GM23338 (cell line): ENCODE results near the gene AOC2. TPM values are rescaled to one million over a fixed set of nuclear protein-coding genes. Genes with fewer than 3 reads are reported as not detected.
"Not testable (repeated sequence)": the region's sequence is repeated elsewhere in the genome, so short reads cannot be mapped to it uniquely, and the experiment has no call there.

ENCODE experiments used
- ATAC-seq: fragments of 200-7000 bp; cut with Tn5 transposase; 3 replicates; pipeline ENCODE4 v1.9.1; 2020
- DNase-seq: peaks from one replicate; pipeline ENCODE4 v3.0.0-alpha.2; 2015; ENCODE audit warnings: low spot score
- H2AFZ ChIP-seq: fragments of 200-600 bp; sonication (generic); 2 replicates; pipeline ENCODE4 v1.8.0; 2016; ENCODE audit warnings: antibody characterized with exemption, mild to moderate bottlenecking, moderate library complexity
- H3F3A ChIP-seq: fragments of 200-600 bp; sonication (generic); replicated peaks from 2 replicates; pipeline ENCODE4 v1.8.0; 2017; ENCODE audit warnings: antibody characterized with exemption, mixed run types, low read depth
- H3K27ac ChIP-seq: fragments of 200-600 bp; sonication (generic); 2 replicates; pipeline ENCODE4 v1.6.1; 2016; ENCODE audit warnings: low read depth
- H3K27me3 ChIP-seq: fragments of 200-600 bp; sonication (generic); 2 replicates; pipeline ENCODE4 v1.8.0; 2016; ENCODE audit warnings: mild to moderate bottlenecking, mixed run types, moderate library complexity; ENCODE audit not compliant: insufficient read depth
- H3K36me3 ChIP-seq: fragments of 200-600 bp; sonication (generic); 2 replicates; pipeline ENCODE4 v1.8.0; 2016; ENCODE audit warnings: mild to moderate bottlenecking; ENCODE audit not compliant: insufficient read depth
- H3K4me1 ChIP-seq: fragments of 200-600 bp; sonication (generic); 2 replicates; pipeline ENCODE4 v1.8.0; 2016; ENCODE audit warnings: mild to moderate bottlenecking, moderate library complexity; ENCODE audit not compliant: insufficient read depth
- H3K4me2 ChIP-seq: fragments of 200-600 bp; sonication (generic); 2 replicates; pipeline ENCODE4 v1.7.1; 2017; ENCODE audit warnings: mixed run types
- H3K4me3 ChIP-seq: fragments of 200-600 bp; sonication (generic); 2 replicates; pipeline ENCODE4 v1.6.1; 2016; ENCODE audit warnings: mixed run types
- H3K79me2 ChIP-seq: fragments of 200-600 bp; sonication (generic); replicated peaks from 2 replicates; pipeline ENCODE4 v1.8.0; 2017; ENCODE audit warnings: mild to moderate bottlenecking; ENCODE audit not compliant: insufficient read depth
- H3K9me2 ChIP-seq: fragments of 200-600 bp; sonication (generic); 2 replicates; pipeline ENCODE4 v1.8.0; 2017; ENCODE audit not compliant: insufficient read depth
- H4K20me1 ChIP-seq: fragments of 200-600 bp; sonication (generic); replicated peaks from 2 replicates; pipeline ENCODE4 v1.8.0; 2017; ENCODE audit warnings: mild to moderate bottlenecking; ENCODE audit not compliant: insufficient read depth
- H3K27ac Mint-ChIP-seq: 2 replicates; pipeline ENCODE4 v1.8.0; 2020; ENCODE audit warnings: inconsistent platforms, mild to moderate bottlenecking, moderate library complexity, mixed read lengths
- H3K27me3 Mint-ChIP-seq: 3 replicates; pipeline ENCODE4 v1.8.0; 2022; ENCODE audit warnings: low read depth, mild to moderate bottlenecking, moderate library complexity, mixed read lengths, inconsistent platforms; ENCODE audit not compliant: insufficient read depth, poor library complexity
- H3K36me3 Mint-ChIP-seq: 3 replicates; pipeline ENCODE4 v1.8.0; 2021; ENCODE audit warnings: low read depth, mild to moderate bottlenecking, inconsistent platforms, moderate library complexity, mixed read lengths
- H3K4me1 Mint-ChIP-seq: 3 replicates; pipeline ENCODE4 v1.8.0; 2020; ENCODE audit warnings: mild to moderate bottlenecking, inconsistent platforms, mixed read lengths
- H3K4me3 Mint-ChIP-seq: 3 replicates; pipeline ENCODE4 v1.8.0; 2021; ENCODE audit warnings: moderate library complexity, mild to moderate bottlenecking, inconsistent platforms, mixed read lengths
- H3K9me3 Mint-ChIP-seq: 3 replicates; pipeline ENCODE4 v1.8.0; 2020; ENCODE audit warnings: moderate library complexity, mild to moderate bottlenecking, inconsistent platforms, mixed read lengths
- EZH2 ChIP-seq: fragments of 200-600 bp; sonication (generic); IDR thresholded peaks from one replicate; pipeline ENCODE4 v1.8.0; 2017; ENCODE audit warnings: antibody characterized with exemption, mild to moderate bottlenecking, low read depth; ENCODE audit not compliant: unreplicated experiment
- NANOG ChIP-seq: IDR thresholded peaks from 2 replicates; pipeline ENCODE4 v1.6.1; 2016; ENCODE audit warnings: antibody characterized with exemption, borderline replicate concordance
- POLR2AphosphoS5 ChIP-seq: IDR thresholded peaks from 2 replicates; pipeline ENCODE4 v1.6.1; 2016; ENCODE audit warnings: antibody characterized with exemption, low read depth
- ZNF114 ChIP-seq: fragments of 250-450 bp; sonication (Bioruptor Pico); IDR thresholded peaks from 2 replicates; pipeline ENCODE4 v1.5.0; 2020; ENCODE audit warnings: mild to moderate bottlenecking, moderate library complexity
- ZNF331 ChIP-seq: fragments of 250-450 bp; sonication (Bioruptor Pico); IDR thresholded peaks from 2 replicates; pipeline ENCODE4 v1.5.0; 2020; ENCODE audit warnings: low read depth, mild to moderate bottlenecking, moderate library complexity
- ZNF462 ChIP-seq: fragments of 250-450 bp; sonication (Bioruptor Pico); IDR thresholded peaks from 2 replicates; pipeline ENCODE4 v1.5.0; 2020; ENCODE audit warnings: mild to moderate bottlenecking, moderate library complexity
- polyA plus RNA-seq: library from polyadenylated mRNA; unstranded; fragments of >200 nt; fragmentation: Nextera tagmentation; extraction: Ambion mirVana; gene quantifications from 2 replicates; pipeline ENCODE4 v1.2.1, GENCODE V29; 2016
- total RNA-seq: library from RNA; depleted of rRNA; stranded (reverse); fragments of >200 nt; shearing (Covaris generic); gene quantifications from 2 replicates; pipeline ENCODE4 v1.2.3, GENCODE V29; 2014

The AOC2 gene
- total and polyA plus RNA-seq, 2 experiments from 2014 or later: 2.0 to 5.8 TPM

- TF ChIP-seq ZNF462 (no peak), ZNF331 (no peak), ZNF114 (CRISPR knock-in tag) (no peak), NANOG (no peak), POLR2AphosphoS5 (no peak), EZH2 (no peak)
Measured at GRCh38 chr17:42866631-42867575, 22.5 kb downstream of the AOC2 start (continued).

DNA sequence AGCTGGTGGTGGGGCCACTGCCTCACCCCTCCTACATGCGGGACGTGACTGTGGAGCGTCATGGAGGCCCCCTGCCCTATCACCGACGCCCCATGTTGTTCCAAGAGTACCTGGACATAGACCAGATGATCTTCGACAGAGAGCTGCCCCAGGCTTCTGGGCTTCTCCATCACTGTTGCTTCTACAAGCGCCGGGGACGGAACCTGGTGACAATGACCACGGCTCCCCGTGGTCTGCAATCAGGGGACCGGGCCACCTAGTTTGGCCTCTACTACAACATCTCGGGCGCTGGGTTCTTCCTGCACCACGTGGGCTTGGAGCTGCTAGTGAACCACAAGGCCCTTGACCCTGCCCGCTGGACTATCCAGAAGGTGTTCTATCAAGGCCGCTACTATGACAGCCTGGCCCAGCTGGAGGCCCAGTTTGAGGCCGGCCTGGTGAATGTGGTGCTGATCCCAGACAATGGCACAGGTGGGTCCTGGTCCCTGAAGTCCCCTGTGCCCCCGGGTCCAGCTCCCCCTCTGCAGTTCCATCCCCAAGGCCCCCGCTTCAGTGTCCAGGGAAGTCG lies 23.4 kb downstream of the AOC2 start:
- not testable (repeated sequence) for H3K4me1 ChIP-seq, ATAC-seq, H3K27ac Mint-ChIP-seq, H3K36me3 Mint-ChIP-seq, H4K20me1 ChIP-seq, H3K79me2 ChIP-seq, H3K27me3 ChIP-seq, H3K36me3 ChIP-seq, H3K9me2 ChIP-seq, H2AFZ ChIP-seq, H3F3A ChIP-seq, H3K4me3 Mint-ChIP-seq, DNase-seq, H3K4me3 ChIP-seq, H3K4me2 ChIP-seq, H3K27me3 Mint-ChIP-seq, H3K27ac ChIP-seq
- Mint-ChIP-seq H3K4me1 (peaks cover 11% of the 10 kb centered on the region), H3K9me3 (peaks cover 24% of the 10 kb centered on the region)
